Thyroid gland (tissue), 4 donors: ENCODE measurements around the gene DMRT1.

ENCODE experiments used
- CTCF ChIP-seq, 6 experiments: fragments of 200-600 bp in 3 of 6; fragments of 450-650 bp in 3 of 6; sonication (generic) in 3 of 6; IDR thresholded peaks; one replicate each; pipeline ENCODE4 v1.5.1; 2016 to 2019; ENCODE audit warnings: antibody characterized with exemption in 6 of 6, mild to moderate bottlenecking in 2 of 6, inconsistent platforms in 1 of 6, moderate library complexity in 1 of 6
- POLR2A ChIP-seq, 2 donors: fragments of 450-650 bp; IDR thresholded peaks; one replicate each; pipeline ENCODE4 v1.6.1; 2017; ENCODE audit warnings: antibody characterized with exemption in 2 of 2, mild to moderate bottlenecking in 2 of 2, moderate library complexity in 1 of 2

GRCh38 chr9:977838-978830 lies 136.6 kb downstream of the DMRT1 start:
- TF ChIP-seq CTCF (IDR thresholded peaks at IDR 0.05), result no peak
- TF ChIP-seq POLR2A (IDR thresholded peaks at IDR 0.05), result no peak
